ENCODE results near the gene FARS2. TPM values are rescaled to one million over a fixed set of nuclear protein-coding genes. Genes with fewer than 3 reads are reported as not detected.

The FARS2 gene
- total and polyA plus RNA-seq, 9 of the 15 experiments (the other 6 are each of a cell fraction or from before 2014, with no cell fraction given): 16.5 to 62.2 (median 27.0) TPM

DNA sequence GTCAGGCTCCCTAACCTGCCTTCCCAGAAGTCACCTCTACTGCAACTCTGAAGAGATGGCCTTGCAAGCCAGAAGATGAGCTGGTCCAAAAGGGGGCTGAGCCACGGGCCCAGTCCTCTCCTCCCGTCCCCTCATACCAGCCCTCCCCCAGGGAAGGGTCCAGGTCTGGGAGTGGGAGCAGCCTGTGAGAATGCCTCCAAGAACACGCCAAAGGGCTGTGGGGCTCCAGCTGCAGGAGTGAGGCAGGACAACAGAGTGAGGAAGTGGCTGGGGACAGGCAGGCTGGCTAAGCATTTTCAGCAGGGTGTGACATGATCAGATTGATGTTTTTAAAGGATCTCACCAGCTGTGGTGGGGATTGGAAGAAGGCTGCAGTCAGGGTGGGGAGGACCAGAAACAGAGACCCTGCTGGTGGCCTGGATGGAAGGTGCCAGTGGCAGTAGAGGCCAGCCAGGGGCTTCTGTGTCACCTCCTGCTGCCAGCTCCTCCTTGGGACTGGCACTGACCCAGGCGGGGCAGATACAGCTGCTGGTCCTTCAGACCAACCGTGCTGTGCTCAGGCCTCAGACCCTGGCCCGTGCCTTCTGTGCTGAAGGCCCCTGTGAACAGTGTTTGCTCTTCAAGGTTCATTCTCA, 487.8 kb downstream of the FARS2 start:
- ChIA-PET CTCF (ENCODE audit: low intra/inter-chr PET ratio) (no interaction called here), POLR2A (interaction anchor here (0.7 kb wide), 1 partner anchor 213 kb away, joined by 3 read pairs; no protein-coding TSS in a partner anchor)
- no peaks in the 10 kb centered on the region for H3K36me3 ChIP-seq (ENCODE audit: control insufficient read depth, insufficient read depth, low read length)
- H3K4me3 ChIP-seq: no peak overlapping the region
- no peaks in the 10 kb centered on the region for H3K9me1 ChIP-seq (ENCODE audit: control insufficient read depth, insufficient read depth, low read length)
- H3K9ac ChIP-seq (ENCODE audit: insufficient read depth in 1 of 2, low read depth in 2 of 2, low read length in 2 of 2): no peak overlapping the region
- H3K27me3 ChIP-seq (ENCODE audit: control insufficient read depth in 2 of 2, insufficient read depth in 2 of 2, low read length in 2 of 2): peaks cover 0 to 19% of the 10 kb centered on the region in 2 experiments; a peak in 1 of 5 replicates
- BruUV-seq (replicated peaks): no TSS peak
- H3K4me2 ChIP-seq (ENCODE audit: insufficient read depth, low read length): no peak overlapping the region
- ATAC-seq: no peak
- 0 out of 2 replicates have a peak, but pooled peaks cover 2% of the 10 kb centered on the region for H3K9me3 ChIP-seq (replicated peaks; ENCODE audit: control insufficient read depth, insufficient read depth, low read depth, low read length)
- FAIRE-seq: no peak
- TF ChIP-seq EP300 (IDR thresholded peaks at IDR 0.05; ENCODE audit: low read length) (no peak), NR2C1 (IDR thresholded peaks at IDR 0.05) (no peak), NR2C1 (tag; IDR thresholded peaks at IDR 0.05) (no peak), NR2C2 (CRISPR knock-in tag; IDR thresholded peaks at IDR 0.05) (no peak), NR2C2 (tag; IDR thresholded peaks at IDR 0.05) (no peak), ZNF75A (CRISPR knock-in tag; IDR thresholded peaks at IDR 0.05) (no peak), NR4A1 (CRISPR knock-in tag; IDR thresholded peaks at IDR 0.05) (no peak), NR4A1 (tag; IDR thresholded peaks at IDR 0.05) (no peak), LEF1 (IDR thresholded peaks at IDR 0.05) (no peak), SMARCB1 (IDR thresholded peaks at IDR 0.05; ENCODE audit: insufficient read length, low read depth) (no peak), POLR3G (IDR thresholded peaks at IDR 0.05; ENCODE audit: extremely low read depth, insufficient read length, insufficient replicate concordance) (no peak)
- WGBS (ENCODE audit: insufficient coverage, low coverage, missing lambda C conversion rate): 14% methylated on average over 6 of the region's 6 CpGs
- intact Hi-C loops (cut with micrococcal nuclease): no loop called here
- H4K20me1 ChIP-seq (replicated peaks; ENCODE audit: control insufficient read depth, insufficient read depth, low read length): peaks cover 9% of the 10 kb centered on the region; the same call in 1 of the 2 replicates
- in situ Hi-C loops (cut with MboI): no loop called here
- no peak for DNase-seq (ENCODE audit: extremely low read depth in 1 of 4, low spot score in 3 of 4)
- no peak overlapping the region for H3K27ac ChIP-seq (ENCODE audit: extremely low read depth, low read depth, low read length)
- peaks cover 0 to 10% of the 10 kb centered on the region in 2 experiments; a peak in 2 of 5 replicates for H3K4me1 ChIP-seq (replicated peaks in 1 of 2; ENCODE audit: control insufficient read depth in 2 of 2, insufficient read depth in 2 of 2, low read length in 2 of 2)
- H3K79me2 ChIP-seq (ENCODE audit: control insufficient read depth, insufficient read depth, low read length): no peaks in the 10 kb centered on the region
- H2AFZ ChIP-seq (ENCODE audit: low read depth, low read length): no peak overlapping the region
